Measurements from ENCODE around the gene LRP1B.

LRP1B gene

GRCh38 chr2:141557329-141558095 lies 573.3 kb downstream of the LRP1B start:
- DNase-seq: peak; percentile 65

- no peak for DNase-seq
Measured at GRCh38 chr2:141555876-141556470, 574.8 kb downstream of the LRP1B start.

- DNase-seq: no peak
Measured at GRCh38 chr2:141554810-141555209, 576.0 kb downstream of the LRP1B start.

GRCh38 chr2:141534666-141535362 lies 596.0 kb downstream of the LRP1B start:
- DNase-seq: no peak

- no peak for DNase-seq
Measured at GRCh38 chr2:141529659-141530058, 601.2 kb downstream of the LRP1B start.

- DNase-seq: no peak
Measured at GRCh38 chr2:141528990-141529389, 601.8 kb downstream of the LRP1B start.

- DNase-seq: no peak
Measured at GRCh38 chr2:141526760-141527159, 604.1 kb downstream of the LRP1B start.

GRCh38 chr2:141524777-141525176 lies 606.0 kb downstream of the LRP1B start:
- no peak for DNase-seq

GRCh38 chr2:141523199-141523598 lies 607.6 kb downstream of the LRP1B start:
- DNase-seq: no peak

- DNase-seq: no peak
Measured at GRCh38 chr2:141522702-141523101, 608.1 kb downstream of the LRP1B start.

- no peak for DNase-seq
Measured at GRCh38 chr2:141522048-141522447, 608.8 kb downstream of the LRP1B start.

- DNase-seq: no peak
Measured at GRCh38 chr2:141519906-141520305, 610.9 kb downstream of the LRP1B start.

- no peak for DNase-seq
Measured at GRCh38 chr2:141517852-141518421, 612.9 kb downstream of the LRP1B start.

GRCh38 chr2:141517180-141517851 lies 613.5 kb downstream of the LRP1B start:
- DNase-seq: no peak

GRCh38 chr2:141515931-141516330 lies 614.9 kb downstream of the LRP1B start:
- DNase-seq: no peak

- DNase-seq: no peak
Measured at GRCh38 chr2:141513853-141514252, 617.0 kb downstream of the LRP1B start.

GRCh38 chr2:141508806-141509595 lies 621.8 kb downstream of the LRP1B start:
- no peak for DNase-seq

GRCh38 chr2:141508086-141508752 lies 622.6 kb downstream of the LRP1B start:
- no peak for DNase-seq

- no peak for DNase-seq
Measured at GRCh38 chr2:141506135-141506534, 624.7 kb downstream of the LRP1B start.

- no peak for DNase-seq
Measured at GRCh38 chr2:141501752-141502151, 629.1 kb downstream of the LRP1B start.

GRCh38 chr2:141499123-141499522 lies 631.7 kb downstream of the LRP1B start:
- no peak for DNase-seq

GRCh38 chr2:141498561-141498960 lies 632.3 kb downstream of the LRP1B start:
- no peak for DNase-seq

Measured in GF-D8 (cell line).